HTR-8/SVneo (cell line): ENCODE results near the gene PRSS33.

ENCODE experiments used
- DNase-seq: peaks from one replicate; pipeline ENCODE4 v3.0.0; 2011; ENCODE audit warnings: low spot score, mixed read lengths; ENCODE audit not compliant: insufficient read length
- FAIRE-seq: peaks from 2 replicates; lab custom pipeline; 2011; peaks lifted over from hg19 to GRCh38; lab: Jason Lieb, UNC

The PRSS33 gene

DNA sequence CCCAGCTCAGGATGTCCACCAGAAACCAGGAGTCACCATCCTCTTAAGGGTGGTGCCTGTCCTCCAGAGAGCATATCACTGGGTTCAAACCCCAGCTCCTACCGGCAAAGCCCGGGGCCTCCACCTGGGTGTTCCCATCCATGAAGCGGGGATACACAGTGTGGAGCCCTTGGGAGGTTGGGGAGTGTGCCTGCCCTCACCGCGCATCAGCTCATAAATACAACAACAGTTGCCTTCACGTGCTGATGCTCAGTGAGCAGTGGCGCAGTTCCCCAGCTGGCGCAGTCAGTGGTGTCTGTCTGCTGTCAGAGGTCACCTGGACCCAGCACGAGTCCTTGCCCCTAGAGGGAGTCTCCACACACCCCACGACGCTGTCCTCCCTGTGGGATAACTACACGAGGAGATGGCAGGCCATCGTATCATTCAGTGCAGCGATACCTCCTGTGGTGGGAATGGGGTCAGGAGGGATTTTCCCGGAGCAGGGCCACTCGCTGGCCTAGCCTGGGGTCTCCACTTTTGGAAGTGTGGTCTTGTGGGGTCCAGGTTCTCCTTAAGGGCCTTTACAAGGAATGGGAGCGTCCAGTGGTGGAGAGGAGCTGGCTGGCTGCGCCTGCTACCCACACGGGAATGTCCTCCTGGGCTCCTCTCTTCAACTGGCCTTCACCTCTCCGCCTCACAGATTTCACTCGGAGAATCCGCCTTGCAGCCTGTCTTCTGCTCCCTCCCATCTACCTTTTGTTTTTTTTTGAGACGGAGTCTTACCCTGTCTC, 8.0 kb downstream of the PRSS33 start:
- FAIRE-seq, result no peak
- no peak for DNase-seq

DNA sequence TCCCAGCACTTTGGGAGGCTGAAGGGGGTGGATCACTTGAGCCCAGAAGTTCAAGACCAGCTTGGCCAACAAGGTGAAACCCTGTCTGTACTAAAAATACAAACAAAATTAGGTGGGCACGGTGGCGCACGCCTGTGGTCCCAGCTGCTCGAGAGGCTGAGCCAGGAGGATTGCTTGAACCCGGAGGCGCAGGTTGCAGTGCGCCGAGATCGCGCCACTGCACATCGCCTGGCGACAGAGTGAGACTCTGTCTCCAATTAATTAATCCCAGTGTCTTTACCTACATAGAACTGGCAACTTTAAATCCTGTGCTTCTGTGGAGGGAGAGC, 8.8 kb downstream of the PRSS33 start:
- FAIRE-seq (no peak), DNase-seq (no peak)

DNA sequence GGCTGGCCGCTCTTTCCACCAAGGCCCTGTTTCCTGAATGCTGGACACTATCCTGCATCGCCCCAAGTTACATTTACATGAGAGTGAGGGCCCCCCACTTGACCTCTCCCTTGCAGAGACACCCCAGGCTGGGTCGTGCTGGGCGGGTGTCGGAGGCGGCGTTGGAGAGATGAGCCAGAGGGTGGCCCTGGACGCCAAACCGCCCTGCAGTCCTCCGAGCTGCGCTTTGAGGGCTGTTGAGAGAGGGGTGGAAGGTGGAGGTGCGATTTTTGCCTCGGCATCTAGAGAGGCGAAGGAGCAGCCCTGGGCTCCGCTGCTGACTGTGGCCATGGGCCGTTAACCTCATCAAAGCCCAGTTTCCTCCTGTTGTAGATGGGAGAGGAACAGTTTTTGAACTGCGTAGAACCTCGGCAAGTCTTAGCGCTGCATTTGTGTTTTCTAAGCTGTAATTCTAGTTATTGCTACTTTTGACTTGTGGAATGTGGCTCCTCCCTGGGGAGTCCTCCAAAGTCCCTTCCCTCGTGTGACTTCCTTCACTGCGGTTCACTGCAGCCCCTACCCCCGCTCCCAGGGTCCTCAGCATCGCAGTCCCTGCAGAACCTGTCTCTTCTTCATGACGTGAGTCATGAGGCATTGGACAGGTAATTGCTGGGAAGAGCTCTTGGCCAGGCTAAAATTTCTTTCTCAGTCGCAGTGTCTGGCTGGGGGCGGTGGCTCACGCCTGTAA, 9.3 kb downstream of the PRSS33 start:
- FAIRE-seq (no peak), DNase-seq (no peak)

DNA sequence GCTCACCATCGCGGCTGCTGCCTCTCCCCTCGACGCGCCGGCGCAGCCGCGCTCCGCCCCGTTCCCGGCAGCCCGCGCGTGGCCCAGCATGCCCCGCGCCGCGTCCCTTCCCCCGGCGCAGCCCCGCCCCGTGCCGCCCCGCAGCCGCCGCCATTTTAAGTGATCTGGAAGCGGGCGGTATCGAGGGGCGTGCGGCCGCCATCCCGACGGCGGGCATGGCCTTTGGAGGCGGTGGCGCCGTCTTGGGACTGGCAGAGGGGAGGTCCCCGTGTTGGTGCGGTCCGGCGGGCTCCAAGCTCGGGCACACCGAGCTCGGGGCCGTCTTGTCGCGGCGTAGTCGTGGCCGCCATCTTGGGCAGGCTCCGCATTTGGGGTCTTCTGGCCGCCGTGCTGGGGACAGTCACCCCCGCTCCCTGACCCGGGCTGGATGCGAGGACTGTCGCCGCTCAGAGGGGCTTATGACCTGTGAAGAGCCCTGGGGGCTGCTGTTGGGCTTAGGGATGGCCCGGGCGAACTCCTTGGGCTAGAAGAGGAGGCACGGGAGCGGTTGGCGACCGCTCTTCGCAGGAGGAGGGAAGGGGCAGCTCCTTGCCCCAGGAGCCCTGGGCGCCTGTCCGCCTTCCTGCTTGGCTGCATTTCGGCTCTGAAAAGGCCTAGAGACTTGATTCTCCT, 10.0 kb downstream of the PRSS33 start, which contains the start of gene ELOB:
Gene ELOB (minus strand): TSS at position 50 of the 672 bp plus-strand sequence. CDS start 41 bp downstream, at position 9.
- peak; percentile 86 for DNase-seq

DNA sequence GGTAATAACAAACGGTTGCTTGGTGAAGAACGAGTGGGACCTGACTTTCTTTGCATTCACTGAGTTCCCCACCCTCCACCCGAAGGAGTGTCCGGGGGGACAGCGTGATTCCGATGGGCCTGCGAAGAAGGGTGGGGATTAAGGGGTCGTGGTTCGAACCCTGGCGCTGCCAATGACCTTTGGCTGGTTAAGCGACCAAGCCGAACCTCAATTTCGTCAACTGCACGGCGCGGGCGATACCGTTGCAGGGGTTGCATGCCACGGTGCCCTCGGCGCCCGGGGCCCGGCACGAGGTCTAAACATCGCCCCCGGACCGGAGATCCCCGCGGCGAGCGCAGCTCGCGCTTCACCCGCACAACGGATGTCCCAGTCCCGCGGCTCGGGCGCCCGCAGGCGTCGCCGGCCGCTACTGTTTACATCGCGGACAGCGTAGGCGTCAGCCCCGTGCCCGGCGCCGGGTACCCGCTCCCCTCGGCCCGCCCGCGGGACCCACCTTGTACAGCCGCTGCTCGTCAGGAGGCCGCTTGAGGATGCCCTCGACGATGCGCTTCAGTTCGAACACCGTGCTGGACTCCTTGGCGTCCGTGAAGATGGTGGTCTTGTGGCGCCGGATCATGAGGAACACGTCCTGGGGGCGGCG, 10.7 kb downstream of the PRSS33 start:
- FAIRE-seq (no peak), DNase-seq (no peak)

More for the DNA sequence above, 10.0 kb downstream of the PRSS33 start, which contains the start of gene ELOB:
- peak; percentile 80 for FAIRE-seq

DNA sequence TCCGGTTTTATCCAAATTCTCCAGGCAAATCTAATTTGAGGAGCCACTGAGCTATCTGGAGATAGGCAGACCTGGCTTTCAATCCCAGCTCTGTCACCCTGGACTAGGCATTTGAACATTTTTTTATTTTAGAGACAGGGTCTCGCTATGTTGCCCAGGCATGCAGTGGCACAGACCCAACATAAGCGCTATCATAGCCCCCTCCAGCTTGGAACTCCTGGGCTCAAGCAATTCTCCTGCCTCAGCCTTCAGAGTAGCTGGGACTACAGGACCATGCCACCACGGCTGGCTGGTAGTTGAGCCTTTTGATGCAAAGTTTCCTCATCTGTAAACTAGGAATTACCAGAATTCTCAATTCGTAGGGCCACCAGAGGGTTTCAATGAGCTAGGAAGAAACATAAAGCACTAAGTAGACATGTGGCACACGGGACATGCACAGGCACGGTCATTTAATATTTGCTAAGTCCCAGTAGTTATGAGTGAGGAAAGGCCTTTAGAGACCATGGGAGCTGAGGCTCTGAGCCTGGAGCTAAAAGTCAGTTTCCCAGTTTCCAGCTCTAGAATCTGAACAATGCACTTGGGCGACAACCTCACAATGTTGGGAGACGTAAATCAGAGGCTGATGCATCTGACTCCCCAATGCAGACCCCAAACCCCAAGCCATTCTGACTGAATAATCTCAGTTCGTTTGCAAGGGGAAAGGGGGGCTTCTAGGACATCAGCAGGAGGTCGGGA, 11.4 kb downstream of the PRSS33 start:
- FAIRE-seq (no peak), DNase-seq (no peak)

DNA sequence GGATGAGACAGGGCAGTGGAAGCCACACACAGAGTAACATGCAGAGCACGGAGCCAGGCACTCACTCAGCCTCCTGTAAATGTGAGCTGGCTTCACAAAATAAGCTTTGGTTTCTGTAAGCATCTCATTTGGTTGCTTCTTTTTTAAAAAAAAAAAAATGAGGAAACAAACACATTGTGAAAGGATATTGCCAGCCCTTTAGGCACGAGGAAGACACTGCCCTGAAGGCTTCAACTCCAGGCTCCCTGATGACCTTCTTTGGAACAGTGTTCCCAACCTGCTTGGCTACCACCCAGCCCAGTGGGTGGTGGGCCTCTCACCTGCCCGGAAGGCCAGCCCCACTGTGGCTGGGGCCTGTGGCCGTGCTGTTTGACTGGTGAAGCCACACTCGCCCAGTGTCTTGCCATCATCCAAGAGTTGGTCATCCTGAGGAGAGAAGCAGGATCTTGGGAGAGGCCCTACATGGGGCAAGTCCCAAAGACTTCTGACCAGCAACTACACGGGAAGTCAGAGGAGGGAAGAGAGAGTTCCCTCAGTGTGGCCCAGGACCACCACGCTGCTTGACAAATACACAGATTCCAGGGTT, 12.1 kb downstream of the PRSS33 start:
- DNase-seq (no peak), FAIRE-seq (no peak)

DNA sequence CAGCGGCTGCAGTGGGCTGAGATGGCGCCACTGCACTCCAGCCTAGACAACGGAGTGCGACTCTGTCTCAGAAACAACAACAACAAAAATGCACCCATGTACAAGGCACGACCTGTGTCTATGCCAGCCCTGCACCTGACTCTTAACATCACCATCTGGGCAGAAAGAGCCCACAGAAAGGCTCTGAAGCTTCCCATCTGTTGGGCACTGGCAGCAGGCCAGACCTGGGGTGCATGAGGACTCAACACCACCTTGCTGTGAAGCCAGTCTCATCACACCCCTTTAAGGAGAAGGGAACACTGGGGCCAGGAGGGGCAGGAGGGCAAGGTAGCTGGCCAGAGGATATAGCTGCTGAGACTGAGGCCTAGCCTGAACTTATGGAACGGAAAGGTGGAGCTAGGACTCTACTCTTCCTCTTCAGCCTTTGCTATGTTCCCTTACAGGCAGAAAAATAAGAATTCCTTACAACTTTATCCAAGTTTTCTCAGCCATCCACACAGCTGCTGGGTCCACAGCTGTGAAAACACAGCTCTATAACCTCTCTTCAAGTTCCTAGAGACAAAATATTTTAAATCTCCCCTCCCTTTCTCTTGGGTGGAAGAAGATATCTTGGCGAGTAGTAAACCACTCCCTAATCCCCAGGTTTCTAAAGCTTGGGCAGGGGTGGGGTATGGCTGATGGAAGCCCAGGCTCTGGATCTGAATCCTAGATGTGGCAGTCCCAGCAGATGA, 13.0 kb downstream of the PRSS33 start:
- DNase-seq (no peak), FAIRE-seq (no peak)

DNA sequence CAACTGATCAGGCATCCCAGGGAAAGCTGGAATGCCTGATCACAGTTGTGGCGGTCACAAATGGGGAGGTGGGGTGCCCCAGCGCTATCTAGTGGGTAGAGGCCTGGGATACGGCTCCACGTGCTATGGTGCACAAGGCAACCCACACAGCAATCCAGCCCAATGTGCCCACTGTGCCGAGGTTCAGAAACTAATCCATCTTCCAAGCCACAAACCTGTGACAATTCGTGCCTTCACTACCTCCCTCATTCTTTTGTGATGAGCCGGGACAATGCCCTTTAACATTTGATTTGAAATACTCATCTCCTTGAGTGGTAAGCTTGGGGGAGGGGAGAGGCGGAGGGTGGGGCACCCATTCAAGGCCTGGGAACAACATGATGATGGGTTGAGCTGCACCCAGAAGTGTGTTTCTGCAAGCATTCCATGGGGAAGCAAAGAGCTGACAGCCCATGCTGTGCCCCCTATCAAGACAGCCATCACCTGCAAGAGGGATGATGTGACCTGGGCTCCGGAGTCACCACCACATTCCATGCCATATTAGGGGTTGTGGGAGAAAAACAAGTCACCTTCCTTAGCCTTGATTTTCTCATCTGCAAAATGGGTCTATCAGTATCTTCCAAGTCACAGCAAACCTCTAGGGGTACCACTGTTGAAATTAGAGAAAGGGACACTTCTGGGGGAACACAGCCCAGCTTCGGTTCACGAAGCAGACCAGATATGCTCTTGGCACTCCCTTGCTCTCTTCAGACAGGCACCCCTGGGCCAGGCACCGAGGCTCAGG, 14.0 kb downstream of the PRSS33 start:
- peak; percentile 26 for FAIRE-seq
- no peak for DNase-seq

DNA sequence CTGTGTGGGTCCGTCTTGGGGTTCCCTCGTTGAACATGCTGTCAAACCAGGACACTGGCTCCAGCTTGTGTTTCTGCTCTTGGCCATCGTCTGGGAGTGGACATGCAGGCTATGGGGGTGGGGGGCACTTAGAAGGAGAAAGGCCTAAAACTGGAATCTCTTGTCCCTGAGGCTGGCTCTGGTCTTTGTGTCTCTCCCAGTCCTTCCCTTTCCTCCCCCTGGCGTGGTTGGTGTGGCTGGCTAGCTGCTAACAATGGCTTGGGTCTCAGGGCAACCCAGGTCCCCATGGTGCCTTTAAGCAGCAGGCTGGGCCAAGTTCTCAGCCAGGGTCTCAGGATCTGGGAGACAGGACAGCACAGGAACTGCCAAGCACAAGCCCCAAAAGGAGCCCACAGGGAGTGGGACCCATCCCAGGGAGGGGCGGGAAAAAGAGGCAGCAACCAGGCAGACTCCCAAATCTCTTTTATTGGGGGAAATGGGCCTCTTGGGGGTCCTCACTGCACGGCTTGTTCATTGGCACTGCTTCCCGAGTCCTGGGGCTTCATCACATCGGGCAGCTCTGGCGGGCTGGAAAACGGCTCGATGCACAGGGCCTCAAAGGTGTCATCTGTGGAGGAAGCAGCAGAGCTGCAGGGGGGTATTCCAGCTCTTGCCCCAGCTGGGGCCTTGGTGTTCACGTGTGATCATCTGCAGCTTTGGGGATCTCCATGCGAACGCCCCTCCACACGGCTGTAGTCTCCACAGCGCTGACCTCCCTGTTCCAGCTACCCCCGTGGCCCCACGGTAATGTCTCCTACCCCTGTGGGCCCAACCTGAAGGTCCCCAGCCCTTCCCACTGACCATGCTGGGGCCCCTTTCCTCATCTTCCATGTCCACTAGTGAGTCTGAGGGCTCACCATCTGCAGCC, 15.6 kb downstream of the PRSS33 start:
- no peak for FAIRE-seq
- DNase-seq, result no peak

DNA sequence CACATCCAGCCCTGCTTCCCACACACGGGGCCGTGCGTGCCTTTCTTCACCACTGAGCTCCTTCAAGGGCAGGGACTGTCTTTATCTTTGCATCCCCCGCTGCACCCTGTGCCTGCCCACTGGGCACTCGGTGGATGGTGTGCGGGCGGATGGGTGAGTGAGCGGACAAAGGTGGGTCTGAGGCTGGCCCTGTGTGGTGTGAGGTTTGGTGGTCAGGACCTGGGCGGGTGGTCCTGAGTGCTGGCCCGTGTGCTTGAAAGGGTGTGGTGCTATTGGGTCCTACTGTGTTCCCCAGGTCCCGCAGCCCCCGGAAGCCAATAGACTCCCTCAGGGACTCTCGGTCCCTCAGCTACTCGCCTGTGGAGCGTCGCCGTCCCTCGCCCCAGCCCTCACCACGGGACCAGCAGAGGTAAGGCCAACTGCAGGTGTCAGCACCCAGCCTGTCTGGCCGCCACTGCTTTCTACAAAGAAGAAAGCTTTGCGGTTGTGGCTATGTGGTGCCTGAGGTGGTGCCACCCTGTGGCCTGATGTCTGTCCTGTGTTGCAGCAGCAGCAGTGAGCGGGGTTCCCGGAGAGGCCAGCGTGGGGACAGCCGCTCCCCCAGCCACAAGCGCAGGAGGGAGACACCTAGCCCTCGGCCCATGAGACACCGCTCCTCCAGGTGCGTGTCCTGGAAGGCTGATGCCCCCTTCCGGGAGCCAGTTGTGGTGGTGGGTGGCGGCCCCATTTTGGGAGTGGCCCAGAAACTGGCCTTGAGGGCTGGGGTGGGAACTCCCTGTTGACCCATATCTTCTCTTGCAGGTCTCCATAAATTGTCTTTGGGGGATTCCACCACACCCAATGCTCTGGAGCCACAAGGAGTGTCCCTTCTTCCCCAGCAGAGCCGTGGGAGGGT, 17.1 kb downstream of the PRSS33 start:
- DNase-seq (no peak), FAIRE-seq (no peak)

DNA sequence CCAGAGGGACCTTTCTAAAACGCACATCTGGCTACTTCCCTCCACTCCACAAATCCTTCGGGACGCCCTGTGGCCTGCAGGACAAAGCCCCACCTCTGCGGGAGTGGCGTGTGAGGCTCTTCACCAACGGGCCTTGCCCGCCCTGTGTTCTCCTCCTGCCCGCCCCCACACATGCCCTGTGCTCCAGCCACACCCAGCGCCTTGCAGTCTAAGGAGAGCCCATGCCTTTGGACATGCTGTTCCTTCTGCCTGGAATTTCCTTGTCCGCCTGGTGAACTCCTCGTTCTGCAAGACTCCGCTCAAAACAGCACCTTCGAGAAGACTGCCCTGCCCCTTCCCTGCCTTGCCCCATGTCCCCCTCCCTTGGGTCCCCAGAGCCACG, 17.7 kb downstream of the PRSS33 start:
- DNase-seq (no peak), FAIRE-seq (no peak)

DNA sequence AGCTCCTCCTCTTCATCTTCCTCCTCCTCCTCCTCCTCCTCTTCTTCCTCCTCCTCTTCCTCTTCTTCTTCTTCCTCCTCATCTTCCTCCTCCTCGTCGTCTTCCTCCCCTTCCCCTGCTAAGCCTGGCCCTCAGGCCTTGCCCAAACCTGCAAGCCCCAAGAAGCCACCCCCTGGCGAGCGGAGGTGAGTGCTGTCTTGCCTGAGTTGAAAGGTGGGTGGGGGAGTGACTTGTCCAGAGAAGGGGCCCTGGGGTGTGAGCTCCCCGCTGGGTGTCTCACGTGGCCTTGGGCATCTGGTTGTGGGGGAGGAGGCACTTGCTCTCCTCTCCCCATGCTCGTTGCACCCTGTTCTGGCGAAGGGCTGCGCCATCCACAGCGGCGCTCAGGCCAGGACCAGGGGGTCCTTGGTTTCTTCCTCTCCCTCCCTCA, 18.2 kb downstream of the PRSS33 start:
- FAIRE-seq, result no peak
- DNase-seq, result no peak

DNA sequence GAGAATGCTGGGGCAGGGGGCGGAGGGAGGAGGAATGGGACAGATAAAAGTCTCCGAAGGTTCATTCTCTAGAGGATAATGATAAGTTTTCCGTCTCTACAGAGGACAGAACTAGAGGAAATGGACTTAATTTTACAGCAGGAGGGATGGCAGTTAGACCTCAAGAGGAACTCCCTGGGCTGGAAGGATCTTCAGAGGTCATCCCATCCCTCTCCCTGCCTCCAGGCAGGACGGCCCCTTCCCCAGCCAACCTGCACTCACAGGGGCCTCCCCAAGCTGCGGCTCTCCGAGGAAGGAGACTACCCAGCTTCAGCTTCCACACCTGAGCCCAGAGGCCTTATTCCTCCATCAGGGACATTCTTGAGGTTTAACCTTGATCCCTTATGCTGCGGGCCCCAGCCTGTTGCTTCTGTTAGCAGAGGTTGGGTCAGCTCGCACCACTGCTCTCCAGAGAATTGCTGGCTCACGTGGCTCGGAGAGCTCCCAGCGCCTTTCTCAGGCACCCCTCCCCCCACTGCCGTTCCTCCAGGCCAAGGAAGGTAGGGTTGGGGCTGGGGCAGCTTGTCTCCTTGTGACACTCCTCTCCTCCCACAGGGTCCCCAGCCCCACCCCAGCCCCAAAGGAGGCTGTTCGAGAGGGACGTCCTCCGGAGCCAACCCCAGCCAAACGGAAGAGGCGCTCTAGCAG, 18.8 kb downstream of the PRSS33 start:
- FAIRE-seq (no peak), DNase-seq (no peak)

DNA sequence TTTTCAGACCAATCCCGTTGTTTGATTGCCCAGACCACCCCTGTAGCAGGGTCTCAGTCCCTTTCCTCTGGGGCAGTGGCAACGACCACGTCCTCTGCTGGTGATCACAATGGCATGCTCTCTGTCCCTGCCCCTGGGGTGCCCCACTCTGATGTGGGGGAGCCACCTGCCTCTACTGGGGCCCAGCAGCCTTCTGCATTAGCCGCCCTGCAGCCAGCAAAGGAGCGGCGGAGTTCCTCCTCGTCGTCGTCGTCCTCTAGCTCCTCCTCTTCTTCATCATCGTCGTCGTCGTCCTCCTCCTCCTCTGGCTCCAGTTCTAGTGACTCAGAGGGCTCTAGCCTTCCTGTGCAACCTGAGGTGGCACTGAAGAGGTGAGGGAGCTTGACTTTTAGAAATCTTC, 19.5 kb downstream of the PRSS33 start:
- DNase-seq, result no peak
- FAIRE-seq, result no peak
